GM10248 (cell line): ENCODE results near the gene FDX1.

Experiments
- CTCF ChIA-PET: fragments of 300-600 bp; sonication (Branson Sonifier 250); formaldehyde crosslinking; extraction: SDS; loops from one replicate; lab custom pipeline; 2021; ENCODE audit warnings: antibody characterized with exemption; lab: Yijun Ruan, JAX
- POLR2A ChIA-PET: fragments of 350-650 bp; sonication (Branson Sonifier 250); formaldehyde crosslinking; extraction: SDS; loops from one replicate; lab custom pipeline; 2020; ENCODE audit warnings: antibody characterized with exemption; lab: Yijun Ruan, JAX
- DNase-seq: peaks from one replicate; pipeline ENCODE4 v3.0.0; 2012; ENCODE audit errors: extremely low spot score
- CTCF ChIP-seq: IDR thresholded peaks from 2 replicates; pipeline ENCODE4 v1.5.1; 2012; ENCODE audit warnings: mild to moderate bottlenecking, low read depth; ENCODE audit errors: extremely low read depth, missing control alignments, control extremely low read depth

Gene FDX1

GRCh38 chr11:110509472-110509871, 79.7 kb downstream of the FDX1 start:
- POLR2A ChIA-PET: no interaction called here
- no peak for TF ChIP-seq CTCF
- CTCF ChIA-PET: no interaction called here
- DNase-seq: no peak

- no peak for DNase-seq
- ChIA-PET POLR2A (no interaction called here), CTCF (interaction anchor here (1.2 to 1.6 kb wide), 2 partner anchors 9 to 16 kb away, joined by 3 to 4 read pairs; no protein-coding TSS in a partner anchor)
- no peak for TF ChIP-seq CTCF
These were observed 82.3 kb downstream of the FDX1 start for GRCh38 chr11:110512026-110512425.

GRCh38 chr11:110513259-110513801, 83.6 kb downstream of the FDX1 start:
- DNase-seq: no peak
- TF ChIP-seq CTCF: no peak
- CTCF ChIA-PET: no interaction called here
- POLR2A ChIA-PET: no interaction called here

GRCh38 chr11:110513846-110514437, 84.2 kb downstream of the FDX1 start:
- ChIA-PET POLR2A (no interaction called here), CTCF (no interaction called here)
- no peak for DNase-seq
- no peak for TF ChIP-seq CTCF
